ENCODE data around the gene POFUT1.

- no peak for TF ChIP-seq CTCFL (IDR thresholded peaks at IDR 0.05; ENCODE audit: borderline replicate concordance, insufficient read depth, low read depth, low read length, poor library complexity, severe bottlenecking)
- TF ChIP-seq NR2F6 (CRISPR knock-in tag; IDR thresholded peaks at IDR 0.05) = no peak
- TF ChIP-seq YY1 (IDR thresholded peaks at IDR 0.05; ENCODE audit: borderline replicate concordance in 1 of 3, control insufficient read depth in 1 of 3, extremely low read depth in 1 of 3, insufficient read depth in 3 of 3, insufficient read length in 1 of 3, insufficient replicate concordance in 2 of 3, low read depth in 1 of 3, low read length in 2 of 3) = no peak
- no peak for TF ChIP-seq CTCF (IDR thresholded peaks at IDR 0.05 in 2 of 3, conservative IDR thresholded peaks at IDR 0.05 in 1 of 3; ENCODE audit: insufficient read depth in 2 of 3, low read depth in 1 of 3, low read length in 3 of 3)
These were observed 42.5 kb upstream of the POFUT1 start for GRCh38 chr20:32164984-32165735.

Data from K562 (cell line).